D341Med (cell line): ENCODE measurements around the gene DDA1.
A peak's percentile ranks its signal among the peaks of the same experiment; 100 is the strongest.
"Not testable (repeated sequence)": the region's sequence is repeated elsewhere in the genome, so short reads cannot be mapped to it uniquely, and the experiment has no call there.

ENCODE experiments used
- DNase-seq: peaks from one replicate; pipeline ENCODE4 v3.0.0; 2012; ENCODE audit warnings: low spot score

DDA1 gene

DNA sequence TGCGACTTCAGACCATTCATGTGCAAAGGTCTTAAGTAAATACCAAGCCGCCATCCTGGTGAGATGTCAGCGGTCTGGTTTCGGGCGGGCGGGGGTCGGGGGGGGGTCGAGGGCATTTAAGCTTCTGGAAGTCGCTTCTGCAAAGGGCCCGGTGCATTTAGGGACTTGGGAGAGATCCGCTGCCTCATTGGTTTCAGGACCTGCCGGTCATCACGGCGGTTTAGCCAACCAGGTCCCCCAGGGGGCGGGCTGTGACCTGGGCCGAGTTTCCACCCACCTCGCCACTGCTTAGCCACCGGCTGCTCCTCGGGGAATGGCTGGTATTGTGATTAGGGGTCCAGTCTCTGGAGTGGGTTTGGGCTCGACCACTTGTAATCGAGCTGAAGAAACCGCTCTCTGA lies 19.9 kb upstream of the DDA1 start:
- DNase-seq: peak; percentile 75

DNA sequence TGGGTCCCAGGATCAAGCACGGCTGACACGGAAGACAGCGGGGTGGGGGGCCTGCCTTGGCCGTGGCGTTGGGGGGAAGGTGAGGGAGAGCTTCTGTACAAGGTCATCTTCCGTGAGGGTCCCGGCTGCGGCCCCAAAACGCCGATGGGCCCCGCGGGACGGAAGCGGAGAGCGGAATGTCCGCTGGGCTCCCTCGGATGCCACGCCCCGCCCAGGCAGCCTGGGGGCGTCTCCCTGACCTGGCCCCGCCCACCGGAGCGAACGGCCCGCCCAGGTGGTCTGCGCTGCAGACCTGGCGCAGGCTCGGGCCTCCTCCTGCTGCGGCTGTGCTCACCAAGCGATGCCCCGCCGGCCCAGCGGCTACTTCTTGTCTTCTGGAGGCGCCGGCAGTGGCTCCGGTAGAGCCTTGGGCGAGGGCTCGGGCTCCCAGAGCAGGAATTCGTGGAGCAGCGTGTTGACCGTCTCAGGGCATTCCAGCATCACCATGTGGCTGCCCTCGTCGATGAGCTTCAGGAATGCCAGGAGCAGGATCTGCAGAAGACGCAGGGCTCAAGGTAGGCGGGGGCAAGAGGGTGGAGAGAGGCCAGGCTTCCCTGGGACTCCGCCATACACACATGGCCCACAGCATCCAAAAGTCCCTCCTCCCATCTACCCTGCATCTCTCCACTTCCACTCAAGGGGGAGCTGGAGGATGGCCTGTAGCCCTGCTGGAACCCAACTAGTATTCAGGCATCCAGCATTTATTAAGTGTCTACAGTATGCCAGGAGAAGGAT lies 16.9 kb upstream of the DDA1 start:
- DNase-seq: peak; percentile 82

GRCh38 chr19:17293605-17294004 lies 15.8 kb upstream of the DDA1 start:
- DNase-seq: no peak

DNA sequence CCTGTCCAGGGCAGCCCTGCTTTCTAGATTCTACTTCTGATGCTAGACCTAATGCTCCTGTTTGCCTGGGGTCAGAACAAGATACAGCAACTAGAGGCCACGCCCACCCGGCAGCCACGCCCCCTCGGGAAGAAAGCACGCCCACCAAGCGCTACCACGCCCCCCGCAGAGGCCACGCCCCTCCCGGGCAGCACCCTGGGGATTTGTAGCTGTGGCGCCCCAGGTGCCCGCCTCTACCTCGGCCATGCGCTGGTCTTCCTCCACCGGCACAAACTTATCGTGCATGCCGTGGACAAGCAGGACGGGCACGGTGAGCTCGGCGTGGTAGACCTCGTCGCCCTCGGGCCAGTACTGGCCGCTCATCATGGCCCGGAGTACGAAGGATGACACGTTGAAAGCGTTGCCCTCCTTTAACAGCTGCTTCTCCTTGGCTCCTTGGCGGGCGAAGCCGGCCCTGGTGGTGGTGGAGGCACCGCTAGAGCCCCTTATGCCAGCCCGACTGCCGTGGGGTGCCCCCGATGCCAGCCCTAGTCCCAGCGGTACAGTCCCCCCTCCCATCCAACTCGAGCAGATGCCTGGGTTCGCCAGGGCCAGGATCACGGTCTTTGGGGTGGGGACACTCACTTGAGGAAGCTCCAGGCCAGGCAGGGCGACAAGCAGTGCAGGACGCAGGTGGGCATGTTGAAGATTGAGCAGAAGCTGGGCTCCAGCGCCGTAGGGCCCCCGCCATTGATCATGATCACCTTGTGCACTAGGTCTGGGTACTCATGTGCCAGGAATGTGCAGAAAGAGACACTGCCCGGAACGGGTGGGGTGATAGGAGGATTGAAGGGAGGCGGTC lies 15.1 kb upstream of the DDA1 start:
- peak; percentile 72 for DNase-seq

DNA sequence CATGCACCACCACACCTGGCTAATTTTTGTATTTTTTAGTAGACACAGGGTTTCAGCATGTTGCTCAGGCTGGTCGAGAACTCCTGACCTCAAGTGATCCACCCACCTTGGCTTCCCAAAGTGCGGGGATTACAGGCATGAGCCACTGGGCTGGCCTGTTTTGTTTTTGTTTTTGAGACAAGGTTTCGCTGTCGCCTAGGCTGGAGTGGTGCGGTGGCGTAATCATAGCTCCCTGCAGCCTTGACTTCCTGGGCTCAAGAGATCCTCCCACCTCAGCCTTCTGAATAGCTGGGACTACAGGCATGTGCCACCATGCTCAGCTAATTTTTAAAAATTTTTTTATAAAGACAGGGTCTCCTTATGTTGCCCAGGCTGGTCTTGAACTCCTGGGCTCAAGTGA lies 13.8 kb upstream of the DDA1 start:
- not testable (repeated sequence) for DNase-seq

DNA sequence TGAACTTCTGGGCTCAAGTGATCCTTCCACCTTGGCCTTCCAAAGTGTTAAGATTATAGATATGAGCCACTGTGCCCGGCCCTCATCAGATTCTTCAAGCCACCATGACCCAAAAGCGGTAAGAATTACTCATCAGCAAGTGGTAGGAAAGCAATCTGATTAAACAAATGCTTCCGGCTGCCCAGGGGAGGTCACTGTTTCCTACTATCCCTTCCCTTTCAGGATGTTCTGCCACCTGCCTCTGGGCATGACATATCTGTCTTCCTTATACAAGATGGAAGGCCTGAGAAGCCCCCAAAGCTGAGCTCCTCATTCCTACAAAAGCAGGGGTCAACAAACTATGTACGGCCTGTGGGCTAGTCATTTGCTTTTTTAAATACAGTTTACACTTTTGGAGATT lies 13.1 kb upstream of the DDA1 start:
- no peak for DNase-seq

GRCh38 chr19:17296976-17297375 lies 12.4 kb upstream of the DDA1 start:
- DNase-seq: no peak

- DNase-seq: no peak
These were observed 8.3 kb upstream of the DDA1 start for GRCh38 chr19:17300992-17301619.

DNA sequence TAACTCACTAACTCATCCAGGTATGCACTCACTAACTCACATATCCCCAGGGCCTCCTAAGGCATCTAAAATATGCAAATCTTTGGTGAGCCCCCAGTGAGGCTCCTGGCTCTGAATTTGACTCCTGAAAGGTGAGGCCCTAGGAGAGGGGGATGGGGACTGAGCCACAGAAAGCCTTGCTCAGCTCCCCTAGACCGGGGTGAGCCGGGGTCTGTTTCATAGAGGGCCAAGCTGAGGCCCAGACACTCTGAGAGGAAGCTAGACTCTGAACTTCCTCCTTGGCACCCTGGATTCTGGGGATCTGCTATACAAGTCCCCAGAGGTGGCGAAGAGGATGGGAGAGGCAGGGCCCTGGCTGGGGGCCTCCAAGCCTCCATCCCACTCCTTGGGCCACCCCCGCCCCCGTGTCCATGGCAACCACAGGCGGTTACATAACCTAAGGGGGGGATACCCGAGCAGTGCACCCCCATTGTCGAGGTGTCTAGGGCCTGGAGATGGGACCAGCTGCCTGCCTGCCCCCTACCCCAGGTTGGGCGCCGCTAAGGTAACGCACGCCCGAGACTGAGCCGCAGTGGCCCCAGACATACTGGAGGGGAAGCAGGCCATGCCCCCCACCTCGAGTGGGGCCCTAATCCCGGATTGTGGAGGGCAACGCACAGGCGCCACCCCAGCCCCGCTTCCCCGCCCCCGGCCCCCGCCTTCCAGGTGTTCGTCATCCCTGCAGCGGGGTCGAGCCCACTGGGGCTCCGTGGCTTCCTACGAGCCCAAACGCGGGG lies 6.8 kb upstream of the DDA1 start:
- no peak for DNase-seq

GRCh38 chr19:17303167-17303939 lies 6.0 kb upstream of the DDA1 start, which contains the start of gene ABHD8:
Gene ABHD8 (minus strand): TSS chr19:17303425. CDS start chr19:17301616, 1,809 bp downstream.
- DNase-seq: peak; percentile 96

GRCh38 chr19:17303940-17304267 lies 5.5 kb upstream of the DDA1 start:
- no peak for DNase-seq

DNA sequence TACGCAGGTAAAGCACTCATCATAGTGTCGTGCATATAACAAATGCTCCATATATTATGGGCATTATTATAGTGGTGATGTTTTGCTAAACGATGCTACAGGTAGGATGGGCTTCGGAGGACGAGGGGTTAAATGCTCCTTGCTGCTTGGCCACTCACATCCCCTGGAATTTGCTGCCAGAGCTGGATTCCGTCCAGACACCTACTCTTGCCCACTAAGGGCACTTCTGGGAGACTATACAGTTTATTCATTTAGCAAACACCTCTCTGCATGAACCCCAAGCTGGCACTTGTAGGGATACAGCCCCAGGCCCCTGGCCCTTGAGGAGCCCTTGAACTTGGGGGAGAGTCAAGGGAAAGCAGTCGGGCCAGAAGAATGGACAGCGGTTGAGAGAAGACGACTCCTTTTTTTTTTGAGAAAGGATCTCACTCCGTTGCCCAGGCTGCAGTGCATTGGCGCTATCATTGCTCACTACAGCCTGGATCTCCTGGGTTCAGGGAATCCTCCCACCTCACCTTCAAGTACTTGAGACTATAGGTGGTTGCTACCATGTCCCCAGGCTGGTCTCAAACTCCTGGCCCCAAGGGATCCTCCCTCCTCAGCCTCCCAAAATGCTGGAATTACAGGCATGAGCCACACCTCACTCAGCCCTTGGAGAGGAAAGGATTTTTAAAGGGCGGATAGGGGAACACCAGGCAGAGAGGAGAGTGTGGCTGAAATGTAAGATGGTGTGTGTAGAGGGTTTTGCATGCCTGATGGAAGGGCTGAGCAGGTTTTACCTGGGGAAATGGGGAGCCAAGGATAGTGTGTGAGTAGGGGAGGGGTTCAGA lies 4.8 kb upstream of the DDA1 start:
- DNase-seq: no peak

GRCh38 chr19:17305216-17305516 lies 4.2 kb upstream of the DDA1 start:
- no peak for DNase-seq

DNA sequence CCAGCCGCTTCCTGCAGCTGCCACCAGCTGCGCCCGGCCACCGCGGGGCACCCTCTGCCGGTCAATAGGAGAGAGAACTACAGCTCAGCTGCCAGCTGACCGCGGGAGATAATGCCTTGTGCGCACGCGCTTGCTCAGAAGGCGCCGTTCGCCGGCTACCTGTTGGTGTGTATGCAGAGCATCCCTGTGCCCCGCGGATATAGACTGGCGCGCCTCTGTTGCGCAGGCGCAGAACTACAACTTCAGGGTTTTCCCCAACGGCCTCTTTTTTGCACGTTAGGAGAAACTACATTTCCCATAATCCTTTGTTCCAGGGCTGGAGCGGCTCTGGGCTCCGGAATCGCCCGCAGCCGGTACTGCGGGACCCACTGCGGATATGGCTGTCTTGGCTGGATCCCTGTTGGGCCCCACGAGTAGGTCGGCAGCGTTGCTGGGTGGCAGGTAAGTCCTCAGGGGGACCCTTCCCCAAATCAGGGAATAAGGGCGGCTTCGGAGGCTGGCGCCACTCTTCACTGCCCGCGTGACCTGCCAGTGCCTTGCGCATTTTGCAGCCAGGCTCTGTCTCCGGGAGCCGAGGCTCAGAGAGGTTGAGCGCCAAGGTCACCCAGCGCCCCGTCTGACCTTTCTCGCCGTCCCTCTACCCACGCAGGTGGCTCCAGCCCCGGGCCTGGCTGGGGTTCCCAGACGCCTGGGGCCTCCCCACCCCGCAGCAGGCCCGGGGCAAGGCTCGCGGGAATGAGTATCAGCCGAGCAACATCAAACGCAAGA lies 3.7 kb upstream of the DDA1 start, which contains the start of gene MRPL34:
Gene MRPL34 (plus strand): TSS at position 356 of the 768 bp plus-strand sequence. CDS start 21 bp downstream, at position 377.
- DNase-seq: peak; percentile 91

DNA sequence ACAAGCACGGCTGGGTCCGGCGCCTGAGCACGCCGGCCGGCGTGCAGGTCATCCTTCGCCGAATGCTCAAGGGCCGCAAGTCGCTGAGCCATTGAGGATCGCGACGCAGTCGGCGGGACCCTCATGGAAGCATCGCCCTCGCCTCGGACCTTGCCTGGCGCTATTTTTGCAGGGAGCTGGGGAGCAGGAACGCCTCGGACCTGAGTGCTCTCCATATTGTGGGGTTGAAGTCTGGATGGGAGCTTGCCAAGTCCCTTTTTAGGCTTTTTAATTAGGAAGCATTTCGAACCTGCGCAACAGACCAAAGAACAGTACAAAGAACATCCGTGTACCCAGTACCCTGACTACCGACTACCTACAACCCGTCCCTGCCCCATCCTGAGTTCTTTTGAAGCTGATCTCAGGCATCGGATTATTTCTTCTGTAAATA lies 3.1 kb upstream of the DDA1 start:
- DNase-seq: no peak

DNA sequence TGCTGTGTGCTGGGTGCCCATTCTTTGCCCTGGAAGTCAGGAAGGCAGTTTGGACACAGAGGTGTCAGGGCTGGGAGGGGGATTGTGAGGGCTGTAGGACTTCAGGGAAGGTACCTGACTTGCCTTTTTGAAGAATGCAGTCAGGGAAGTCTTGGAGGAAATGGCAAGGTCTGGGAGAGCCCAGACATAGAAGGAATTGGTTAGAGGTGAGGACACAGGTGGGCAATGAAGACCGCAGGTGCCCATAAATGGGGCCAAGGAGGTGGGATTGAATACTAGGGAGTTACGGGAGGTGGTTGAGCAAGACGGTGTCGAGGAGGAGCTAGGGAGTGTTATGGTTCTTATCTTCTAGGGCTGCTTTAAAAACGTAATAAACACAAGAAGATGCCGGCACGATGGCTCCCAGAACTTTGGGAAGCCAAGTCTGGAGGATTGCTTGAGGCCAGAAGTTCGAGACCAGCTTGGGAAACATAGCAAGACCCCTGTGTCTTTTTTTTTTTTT lies 1.4 kb upstream of the DDA1 start:
- DNase-seq: no peak

GRCh38 chr19:17309965-17310461 lies 650 bp downstream of the DDA1 start:
- DNase-seq: no peak

DNA sequence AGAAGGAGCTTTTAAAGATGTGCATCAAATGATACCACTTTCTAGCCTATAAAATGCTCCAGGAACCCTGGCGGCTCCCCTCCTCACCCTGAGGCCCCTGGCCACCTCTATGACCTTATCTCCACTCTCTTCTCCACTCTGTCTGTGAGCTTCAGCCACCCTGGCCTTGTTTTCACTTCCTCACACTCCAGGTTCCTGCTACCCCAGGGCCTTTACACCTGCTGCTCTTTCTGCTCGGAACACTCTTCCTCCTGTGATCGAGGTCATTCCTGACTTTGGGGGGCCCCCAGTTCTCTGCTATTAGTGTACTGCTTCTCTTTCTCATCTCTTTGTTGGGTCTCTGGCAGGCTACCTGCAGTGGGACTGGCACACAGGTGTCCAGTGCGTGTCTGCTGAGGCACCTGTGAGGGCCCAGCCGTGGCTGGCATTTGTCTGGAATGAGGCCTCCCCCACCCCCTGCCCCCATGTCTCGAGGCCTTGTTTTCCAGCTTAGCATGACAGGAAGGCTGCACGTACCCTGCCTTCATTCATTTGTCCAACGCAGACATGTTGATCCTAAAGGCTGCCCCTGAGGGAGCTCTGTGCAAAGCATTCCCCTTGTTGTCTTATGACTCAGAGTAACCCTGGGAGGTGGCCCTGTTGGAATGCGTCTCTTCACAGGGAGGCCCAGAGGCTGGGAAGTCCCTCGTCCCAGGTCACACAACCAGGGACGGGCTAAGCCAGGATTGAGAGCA lies 2.3 kb downstream of the DDA1 start:
- no peak for DNase-seq
